MV-4-11 (cell line): Measurements from ENCODE around the gene TTC7B.
A peak's percentile ranks its signal among the peaks of the same experiment; 100 is the strongest.
"Not testable (repeated sequence)": the region's sequence is repeated elsewhere in the genome, so short reads cannot be mapped to it uniquely, and the experiment has no call there.

ENCODE experiments used
- DNase-seq: peaks from one replicate; lab custom pipeline; 2025; lab: John Stamatoyannopoulos, UW

TTC7B gene

GRCh38 chr14:90815822-90816662, at the start of gene TTC7B:
Gene TTC7B, minus strand, starts transcription at chr14:90816430. Its CDS starts 135 bp downstream, at chr14:90816295.
- peak; percentile 8 for DNase-seq

GRCh38 chr14:90864741-90865140, 48.5 kb upstream of the TTC7B start:
- no peak for DNase-seq

- no peak for DNase-seq
These were observed 42.3 kb upstream of the TTC7B start for GRCh38 chr14:90858511-90858910.

- no peak for DNase-seq
These were observed 41.6 kb upstream of the TTC7B start for GRCh38 chr14:90857866-90858265.

GRCh38 chr14:90856115-90856514, 39.9 kb upstream of the TTC7B start:
- not testable (repeated sequence) for DNase-seq

GRCh38 chr14:90853116-90853515, 36.9 kb upstream of the TTC7B start:
- no peak for DNase-seq

GRCh38 chr14:90851327-90852036, 35.3 kb upstream of the TTC7B start:
- no peak for DNase-seq

- no peak for DNase-seq
These were observed 34.3 kb upstream of the TTC7B start for GRCh38 chr14:90850487-90850886.

GRCh38 chr14:90849787-90850444, 33.7 kb upstream of the TTC7B start:
- no peak for DNase-seq

- no peak for DNase-seq
These were observed 32.9 kb upstream of the TTC7B start for GRCh38 chr14:90848944-90849731.

- peak; percentile 26 for DNase-seq
These were observed 30.3 kb upstream of the TTC7B start for GRCh38 chr14:90846511-90846910.

- DNase-seq: no peak
These were observed 28.1 kb upstream of the TTC7B start for GRCh38 chr14:90844321-90844720.

GRCh38 chr14:90842726-90843125, 26.5 kb upstream of the TTC7B start:
- DNase-seq: peak; percentile 39

- not testable (repeated sequence) for DNase-seq
These were observed 24.4 kb upstream of the TTC7B start for GRCh38 chr14:90840667-90841066.

GRCh38 chr14:90839889-90840266, 23.6 kb upstream of the TTC7B start:
- DNase-seq: no peak

- DNase-seq: peak; percentile 7
These were observed 23.0 kb upstream of the TTC7B start for GRCh38 chr14:90839024-90839888.

GRCh38 chr14:90838531-90838930, 22.3 kb upstream of the TTC7B start:
- DNase-seq: not testable (repeated sequence)

GRCh38 chr14:90837355-90837754, 21.1 kb upstream of the TTC7B start:
- DNase-seq: no peak

- DNase-seq: no peak
These were observed 20.4 kb upstream of the TTC7B start for GRCh38 chr14:90836692-90837063.

- DNase-seq: no peak
These were observed 15.6 kb upstream of the TTC7B start for GRCh38 chr14:90831821-90832220.
